CD4-positive, alpha-beta memory T cell (primary cell): ENCODE results near the gene NIT2. TPM values are rescaled to one million over a fixed set of nuclear protein-coding genes. Genes with fewer than 3 reads are reported as not detected.
"Not testable (repeated sequence)": the region's sequence is repeated elsewhere in the genome, so short reads cannot be mapped to it uniquely, and the experiment has no call there.

Experiments
- CTCF ChIA-PET: fragments of 350-600 bp; sonication (Branson Sonifier 250); formaldehyde crosslinking; loops from one replicate; lab custom pipeline; 2021; ENCODE audit warnings: inconsistent platforms; ENCODE audit not compliant: partially characterized antibody; lab: Charles Lee
- POLR2A ChIA-PET: fragments of 350-600 bp; sonication (Branson Sonifier 250); formaldehyde crosslinking; loops from one replicate; lab custom pipeline; 2021; ENCODE audit not compliant: partially characterized antibody; lab: Charles Lee
- DNase-seq, 5 donors: peaks; one replicate each; pipeline versions ENCODE4 v3.0.0 to v3.0.0-alpha.2; 2020 to 2022; ENCODE audit warnings: mixed read lengths in 1 of 5
- H3K27ac ChIP-seq: one replicate; pipeline ENCODE4 v1.7.0; 2013; ENCODE audit warnings: low read depth, low read length
- H3K27me3 ChIP-seq: 2 replicates; pipeline ENCODE4 v1.7.0; 2013; ENCODE audit warnings: mild to moderate bottlenecking, low read length, moderate library complexity; ENCODE audit not compliant: insufficient read depth
- H3K36me3 ChIP-seq: 2 replicates; pipeline ENCODE4 v1.7.0; 2013; ENCODE audit warnings: mild to moderate bottlenecking, low read length, moderate library complexity; ENCODE audit not compliant: insufficient read depth
- H3K4me1 ChIP-seq: 2 replicates; pipeline ENCODE4 v1.7.0; 2013; ENCODE audit warnings: mild to moderate bottlenecking, low read length, moderate library complexity; ENCODE audit not compliant: insufficient read depth
- H3K4me3 ChIP-seq, 2 donors: one replicate each; pipeline ENCODE4 v1.7.0; 2013; ENCODE audit warnings: low read length in 2 of 2, mild to moderate bottlenecking in 1 of 2
- H3K9me3 ChIP-seq, 2 donors: one replicate each; pipeline ENCODE4 v1.7.0; 2013; ENCODE audit warnings: low read length in 2 of 2, control low read depth in 1 of 2; ENCODE audit not compliant: control insufficient read depth in 1 of 2
- H3K27ac Mint-ChIP-seq, 7 donors: one replicate each; pipeline ENCODE4 v1.8.0; 2020 to 2021; ENCODE audit warnings: mixed read lengths in 7 of 7, mild to moderate bottlenecking in 6 of 7, inconsistent platforms in 3 of 7, moderate library complexity in 3 of 7
- H3K27me3 Mint-ChIP-seq, 2 donors: one replicate each; pipeline ENCODE4 v1.8.0; 2020 to 2021; ENCODE audit warnings: mixed read lengths in 2 of 2
- H3K36me3 Mint-ChIP-seq, 2 donors: one replicate each; pipeline ENCODE4 v1.8.0; 2020 to 2021; ENCODE audit warnings: mixed read lengths in 2 of 2, inconsistent platforms in 1 of 2, mild to moderate bottlenecking in 1 of 2
- H3K4me1 Mint-ChIP-seq, 4 donors: one replicate each; pipeline ENCODE4 v1.8.0; 2020 to 2021; ENCODE audit warnings: mixed read lengths in 4 of 4, mild to moderate bottlenecking in 1 of 4
- H3K4me3 Mint-ChIP-seq, 8 donors: one replicate each; pipeline ENCODE4 v1.8.0; 2020 to 2021; ENCODE audit warnings: mixed read lengths in 8 of 8, mild to moderate bottlenecking in 7 of 8, moderate library complexity in 6 of 8, inconsistent platforms in 3 of 8
- H3K9me3 Mint-ChIP-seq, 8 donors: one replicate each; pipeline ENCODE4 v1.8.0; 2020 to 2021; ENCODE audit warnings: mixed read lengths in 8 of 8, mild to moderate bottlenecking in 5 of 8, inconsistent platforms in 3 of 8, moderate library complexity in 1 of 8
- intact Hi-C: fragments of 100-400 bp; cut with micrococcal nuclease; formaldehyde crosslinking; loops from one replicate; pipeline ENCODE4 v1.15.1; 2023
- polyA plus RNA-seq, 2 donors: library from polyadenylated mRNA; unstranded; fragments of 300-500 nt; fragmentation: Illumina TruSeq; gene quantifications; one replicate each; pipeline ENCODE4 v1.2.3, GENCODE V29; 2021
- total RNA-seq, 2 experiments: library from RNA; stranded (reverse); gene quantifications; one replicate each; pipeline ENCODE4 v1.2.3, GENCODE V29; 2021

Gene NIT2
- total and polyA plus RNA-seq, 4 experiments from 2014 or later, result 30.5 to 45.9 (median 34.3) TPM

DNA sequence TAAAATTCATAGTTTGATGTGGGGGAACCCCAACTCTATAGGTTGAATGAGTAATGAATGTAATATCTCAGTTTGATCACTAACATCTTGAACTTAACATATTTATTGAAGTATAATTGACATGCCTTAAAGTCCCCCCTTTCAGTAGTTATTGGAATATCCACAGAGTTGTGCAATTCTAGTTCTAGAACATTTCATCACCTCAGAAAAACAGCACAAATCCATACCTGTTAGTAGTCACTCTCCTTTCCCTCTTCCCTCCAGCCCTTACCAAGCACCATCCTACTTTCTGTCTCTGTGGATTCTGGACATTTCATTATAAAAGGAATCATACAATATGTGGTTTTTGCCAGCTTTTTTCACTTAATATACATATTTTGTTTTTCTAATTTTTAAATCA lies 8.7 kb upstream of the NIT2 start:
- Mint-ChIP-seq H3K27me3 (no peaks in the 10 kb centered on the region), H3K4me3 (no peak overlapping the region), H3K4me1 (no peaks in the 10 kb centered on the region), H3K9me3 (peaks cover 0 to 7% (median under 1%) of the 10 kb centered on the region in 8 donors), H3K27ac (peak overlapping the region in 1 of 7 donors; percentile 67), H3K36me3 (peaks cover 21 to 27% of the 10 kb centered on the region in 2 donors)
- H3K27me3 ChIP-seq, result no peaks in the 10 kb centered on the region
- H3K36me3 ChIP-seq, result peaks cover 7% of the 10 kb centered on the region
- H3K27ac ChIP-seq, result no peak overlapping the region
- no peaks in the 10 kb centered on the region for H3K4me1 ChIP-seq
- intact Hi-C loops, result no loop called here
- H3K4me3 ChIP-seq, result no peak overlapping the region
- H3K9me3 ChIP-seq, result no peaks in the 10 kb centered on the region
- POLR2A ChIA-PET, result no interaction called here
- no peak for DNase-seq
- CTCF ChIA-PET, result interaction anchor here (2.4 kb wide), 1 partner anchor 9 kb away, joined by 6 read pairs; no protein-coding TSS in a partner anchor

- POLR2A ChIA-PET, result not testable (repeated sequence)
Measured at GRCh38 chr3:100327377-100327776, 7.2 kb upstream of the NIT2 start.

DNA sequence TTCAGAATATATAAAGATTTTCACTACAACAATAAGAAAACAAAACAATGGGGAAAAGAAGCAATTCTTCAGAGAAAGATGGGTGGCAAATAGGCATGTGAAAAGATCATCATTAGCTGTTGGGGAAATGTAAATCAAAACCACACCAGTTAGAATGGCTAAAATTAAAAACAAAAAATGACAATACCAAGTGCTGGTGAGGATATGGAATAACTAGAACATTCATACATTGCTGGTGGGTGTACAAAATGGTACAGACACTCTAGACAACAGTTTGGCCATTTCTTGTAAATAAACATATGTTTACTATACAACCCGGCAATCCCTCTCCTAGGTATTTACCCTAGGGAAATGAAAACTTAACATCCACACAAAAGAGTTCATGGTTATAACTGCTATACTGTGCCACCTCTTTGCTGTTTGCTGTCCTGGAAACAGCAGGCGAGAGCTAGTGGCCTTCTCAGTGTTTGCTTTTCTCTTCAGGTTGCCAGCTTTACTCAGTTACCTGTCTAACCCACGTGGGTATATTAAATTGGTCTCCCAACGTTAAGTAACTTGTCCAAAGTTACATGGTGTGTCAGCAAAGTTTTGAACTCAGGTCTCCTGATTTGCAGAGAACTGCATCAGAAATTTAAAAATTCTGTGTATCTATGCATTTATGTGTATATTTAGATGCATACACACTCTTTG lies 4.6 kb upstream of the NIT2 start:
- no peaks in the 10 kb centered on the region for H3K9me3 ChIP-seq
- Mint-ChIP-seq H3K27me3 (no peaks in the 10 kb centered on the region), H3K4me1 (peaks cover 4 to 13% (median 5%) of the 10 kb centered on the region in 4 donors), H3K4me3 (no peak overlapping the region), H3K9me3 (peaks cover 0 to 7% (median under 1%) of the 10 kb centered on the region in 8 donors), H3K36me3 (peaks cover 16 to 21% of the 10 kb centered on the region in 2 donors), H3K27ac (no peak overlapping the region)
- peaks cover 5% of the 10 kb centered on the region for H3K4me1 ChIP-seq
- H3K4me3 ChIP-seq, result no peak overlapping the region
- CTCF ChIA-PET, result no interaction called here
- H3K27me3 ChIP-seq, result no peaks in the 10 kb centered on the region
- no peaks in the 10 kb centered on the region for H3K36me3 ChIP-seq
- intact Hi-C loops, result loop anchor here (10.0 kb wide), 1 partner anchor 165 kb away; the partner anchor contains the start of gene TMEM45A
- H3K27ac ChIP-seq, result no peak overlapping the region
- DNase-seq, result no peak
- POLR2A ChIA-PET, result interaction anchor here (0.6 kb wide), 1 partner anchor 69 kb away, joined by 3 read pairs; no protein-coding TSS in a partner anchor

More at GRCh38 chr3:100327377-100327776, 7.2 kb upstream of the NIT2 start:
- H3K27me3 ChIP-seq, intact Hi-C loops, H3K9me3 ChIP-seq, DNase-seq, H3K4me1 ChIP-seq, H3K4me3 Mint-ChIP-seq, H3K4me1 Mint-ChIP-seq, H3K27ac Mint-ChIP-seq, H3K27ac ChIP-seq, H3K27me3 Mint-ChIP-seq, H3K4me3 ChIP-seq, H3K9me3 Mint-ChIP-seq, H3K36me3 ChIP-seq: not testable (repeated sequence)
- H3K36me3 Mint-ChIP-seq, result peaks cover 18 to 24% of the 10 kb centered on the region in 2 donors
- CTCF ChIA-PET, result interaction anchor here (2.4 kb wide), 1 partner anchor 11 kb away, joined by 6 read pairs; no protein-coding TSS in a partner anchor

- H3K4me3 ChIP-seq, result no peak overlapping the region
- H3K27ac ChIP-seq, result no peak overlapping the region
- CTCF ChIA-PET, result no interaction called here
- H3K4me1 Mint-ChIP-seq, result peaks cover 9 to 20% (median 12%) of the 10 kb centered on the region in 4 donors
- no peak for DNase-seq
- H3K4me3 Mint-ChIP-seq, result no peak overlapping the region
- H3K9me3 Mint-ChIP-seq, result peaks cover 0 to 7% (median under 1%) of the 10 kb centered on the region in 8 donors
- H3K36me3 Mint-ChIP-seq, result peaks cover 14 to 21% of the 10 kb centered on the region in 2 donors
- intact Hi-C loops, result loop anchor here (10.0 kb wide), 1 partner anchor 164 kb away; the partner anchor contains the start of gene TMEM45A
- peaks cover 12% of the 10 kb centered on the region for H3K4me1 ChIP-seq
- POLR2A ChIA-PET, result no interaction called here
- no peaks in the 10 kb centered on the region for H3K9me3 ChIP-seq
- H3K27ac Mint-ChIP-seq, result no peak overlapping the region
- no peaks in the 10 kb centered on the region for H3K36me3 ChIP-seq
- H3K27me3 Mint-ChIP-seq, result no peaks in the 10 kb centered on the region
- no peaks in the 10 kb centered on the region for H3K27me3 ChIP-seq
Measured at GRCh38 chr3:100330651-100331050, 3.9 kb upstream of the NIT2 start.

DNA sequence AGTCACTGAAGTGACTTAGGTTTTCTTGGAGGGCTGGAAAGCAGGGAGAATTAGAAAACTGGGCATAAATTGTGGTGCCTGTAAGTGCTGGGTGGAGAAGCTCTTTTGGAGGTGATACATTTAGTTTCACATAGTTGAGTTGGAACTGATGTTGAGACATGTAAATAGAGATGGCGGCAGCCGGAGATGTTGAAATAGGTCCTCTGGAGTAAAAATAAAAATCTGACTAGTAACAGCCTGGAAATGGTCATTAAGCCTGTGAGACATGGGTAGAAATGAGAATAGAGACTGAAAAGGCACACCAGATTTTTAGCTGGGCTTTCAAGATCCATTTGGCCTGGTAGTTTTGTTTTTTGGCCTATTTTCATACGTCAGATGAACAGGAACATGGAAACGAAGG lies 2.9 kb upstream of the NIT2 start:
- DNase-seq, result no peak
- Histone ChIP-seq H3K4me3 (no peak overlapping the region), H3K27me3 (no peaks in the 10 kb centered on the region), H3K27ac (no peak overlapping the region), H3K36me3 (no peaks in the 10 kb centered on the region), H3K4me1 (peaks cover 14% of the 10 kb centered on the region), H3K9me3 (no peaks in the 10 kb centered on the region)
- peak overlapping the region in 3 of 7 donors; percentile 8 to 81 (median 57) for H3K27ac Mint-ChIP-seq
- intact Hi-C loops, result loop anchor here (10.0 kb wide), 1 partner anchor 163 kb away; the partner anchor contains the start of gene TMEM45A
- H3K36me3 Mint-ChIP-seq, result peaks cover 9 to 15% of the 10 kb centered on the region in 2 donors
- POLR2A ChIA-PET, result no interaction called here
- peak overlapping the region in 2 of 8 donors; percentile 20 to 26 for H3K4me3 Mint-ChIP-seq
- H3K27me3 Mint-ChIP-seq, result no peaks in the 10 kb centered on the region
- peaks cover 0 to 7% (median under 1%) of the 10 kb centered on the region in 8 donors for H3K9me3 Mint-ChIP-seq
- CTCF ChIA-PET, result interaction anchor here (1.9 kb wide), 1 partner anchor 15 kb away, joined by 8 read pairs; no protein-coding TSS in a partner anchor
- peaks cover 12 to 30% (median 16%) of the 10 kb centered on the region in 4 donors for H3K4me1 Mint-ChIP-seq

DNA sequence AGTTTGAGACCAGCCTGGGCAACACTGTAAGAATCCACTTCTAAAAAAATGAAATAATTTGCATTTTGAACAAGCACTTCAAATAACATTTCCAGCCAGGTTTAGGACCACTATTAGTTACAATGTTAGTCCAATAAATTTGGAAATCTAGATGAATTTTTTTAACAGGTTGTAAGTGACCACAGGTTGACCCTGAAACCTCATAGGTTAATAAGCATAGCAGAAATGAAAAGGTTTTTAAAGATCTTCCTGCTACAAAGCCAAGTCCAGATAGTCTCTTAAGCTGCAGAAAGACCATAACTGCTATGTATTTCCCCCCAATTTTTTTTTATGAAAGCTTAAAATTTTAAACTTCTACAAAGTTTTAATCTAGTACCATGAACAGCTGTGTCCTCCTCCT lies 1.5 kb upstream of the NIT2 start:
- Mint-ChIP-seq H3K4me3 (peak overlapping the region in 2 of 8 donors; percentile 25 to 39), H3K36me3 (peaks cover under 1 to 4% of the 10 kb centered on the region in 2 donors), H3K27me3 (no peaks in the 10 kb centered on the region), H3K4me1 (peaks cover 12 to 33% (median 16%) of the 10 kb centered on the region in 4 donors), H3K27ac (peak overlapping the region in 2 of 7 donors; percentile 69 to 81), H3K9me3 (peaks cover 0 to 3% (median 0%) of the 10 kb centered on the region in 8 donors)
- Histone ChIP-seq H3K27me3 (no peaks in the 10 kb centered on the region), H3K9me3 (no peaks in the 10 kb centered on the region), H3K4me3 (no peak overlapping the region), H3K27ac (no peak overlapping the region), H3K4me1 (peaks cover 14% of the 10 kb centered on the region), H3K36me3 (no peaks in the 10 kb centered on the region)
- POLR2A ChIA-PET, result interaction anchor here (2.9 kb wide), 1 partner anchor 68 kb away, joined by 20 read pairs; the partner anchor contains the start of genes LNP1 and TOMM70
- intact Hi-C loops, result loop anchor here (10.0 kb wide), 1 partner anchor 162 kb away; the partner anchor contains the start of gene TMEM45A
- CTCF ChIA-PET, result interaction anchor here (0.9 to 1.9 kb wide), 2 partner anchors 16 to 34 kb away, joined by 3 to 8 read pairs; no protein-coding TSS in a partner anchor
- no peak for DNase-seq
